Measurements from ENCODE around the gene C9orf78. TPM values are rescaled to one million over a fixed set of nuclear protein-coding genes. Genes with fewer than 3 reads are reported as not detected.

C9orf78 gene
- 10 to 100 TPM; 83.9 to 89.2 TPM for total RNA-seq

- CTCF ChIA-PET, result interaction anchor here (0.6 to 1.5 kb wide), 6 partner anchors 9 to 215 kb away, joined by 3 to 5 read pairs (median 3); no protein-coding TSS in a partner anchor
- peaks cover 61% of the 10 kb centered on the region for H3K4me1 Mint-ChIP-seq
Measured at GRCh38 chr9:129835128-129835859, at the start of gene C9orf78, which contains the start of gene USP20. C9orf78 (minus strand) TSS chr9:129835275; CDS start chr9:129835221, 54 bp downstream. USP20 (plus strand) TSS chr9:129835458; CDS start chr9:129852556, 17,098 bp downstream.

GRCh38 chr9:129884220-129885017, 49.3 kb upstream of the C9orf78 start:
- peaks cover 61% of the 10 kb centered on the region for H3K36me3 Mint-ChIP-seq (ENCODE audit: low read depth)
- no peaks in the 10 kb centered on the region for H3K27me3 Mint-ChIP-seq
- H3K27ac Mint-ChIP-seq, result peak overlapping the region; percentile 98
- peak; percentile 98 for DNase-seq
- POLR2A ChIA-PET, result no interaction called here
- H3K4me3 Mint-ChIP-seq, result peak overlapping the region; percentile 83
- H3K4me1 Mint-ChIP-seq, result peaks cover 53% of the 10 kb centered on the region
- H3K9me3 Mint-ChIP-seq, result no peaks in the 10 kb centered on the region
- CTCF ChIA-PET, result interaction anchor here (0.9 to 1.8 kb wide), 19 partner anchors 8 to 223 kb away, joined by 3 to 22 read pairs (median 5); partner anchors contain the start of gene GPR107

More at GRCh38 chr9:129835128-129835859, at the start of gene C9orf78, which contains the start of gene USP20:
- Mint-ChIP-seq H3K27me3 (no peaks in the 10 kb centered on the region), H3K4me3 (peak within 1 kb of the TSS; percentile 95), H3K9me3 (no peaks in the 10 kb centered on the region), H3K27ac (peak within 1 kb of the TSS; percentile 95), H3K36me3 (ENCODE audit: low read depth) (peaks cover 58% of the 10 kb centered on the region)
- peak; percentile 97 for DNase-seq
- POLR2A ChIA-PET, result interaction anchor here (0.6 kb wide), 2 partner anchors 28 to 195 kb away, joined by 3 to 4 read pairs; no protein-coding TSS in a partner anchor

GRCh38 chr9:129881547-129882324, 46.7 kb upstream of the C9orf78 start:
- no peaks in the 10 kb centered on the region for H3K27me3 Mint-ChIP-seq
- H3K9me3 Mint-ChIP-seq, result no peaks in the 10 kb centered on the region

DNA sequence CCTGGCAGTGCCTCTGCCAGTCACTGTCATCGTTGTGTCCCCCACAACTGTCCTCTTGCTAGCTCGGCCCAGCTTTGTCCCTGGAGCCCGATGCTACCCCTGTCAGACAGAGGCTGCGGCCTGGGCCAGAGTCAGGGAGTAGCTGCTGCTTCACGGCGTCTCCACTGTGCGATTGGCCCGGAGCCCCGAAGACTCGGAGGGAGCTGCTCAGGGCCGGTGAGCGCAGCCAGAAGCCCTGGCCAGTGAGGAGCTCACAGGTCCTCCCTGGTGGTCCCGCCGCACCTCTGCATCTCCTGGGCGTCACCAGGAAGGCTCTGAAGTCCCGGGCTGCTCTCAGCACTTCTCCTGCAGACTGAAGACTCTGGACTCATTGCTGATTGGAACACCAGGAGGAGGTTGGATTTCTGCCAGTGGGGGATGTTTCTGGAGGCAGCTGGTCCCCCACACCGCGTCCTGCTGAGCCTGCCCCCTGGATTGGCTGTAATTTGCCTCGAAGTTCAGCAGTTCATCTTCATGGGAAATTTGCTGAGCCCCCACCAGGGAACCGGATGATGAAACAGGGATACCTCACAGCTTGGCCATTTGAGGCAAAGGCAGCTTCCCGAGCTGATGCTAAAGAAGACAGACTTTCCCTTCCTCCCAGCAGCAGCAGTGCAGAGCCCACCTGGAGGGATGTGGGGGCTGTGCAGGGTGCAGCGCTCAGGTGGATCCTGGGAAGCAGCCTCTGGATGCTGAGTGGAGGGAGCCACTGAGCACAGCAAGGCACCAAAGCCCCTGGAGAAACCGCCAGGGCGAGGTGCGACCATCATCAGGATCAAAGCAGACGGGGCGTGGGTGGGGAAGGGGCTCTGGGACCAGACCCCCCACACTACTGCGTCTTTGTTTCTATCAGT, 45.8 kb upstream of the C9orf78 start:
- H3K36me3 Mint-ChIP-seq (ENCODE audit: low read depth), result peaks cover 54% of the 10 kb centered on the region
- H3K4me1 Mint-ChIP-seq, result peaks cover 31% of the 10 kb centered on the region
- H3K27ac Mint-ChIP-seq, result no peak overlapping the region
- POLR2A ChIA-PET, result no interaction called here
- H3K4me3 Mint-ChIP-seq, result no peak overlapping the region
- H3K27me3 Mint-ChIP-seq, result no peaks in the 10 kb centered on the region
- CTCF ChIA-PET, result interaction anchor here (2.7 kb wide), 1 partner anchor 12 kb away, joined by 9 read pairs; no protein-coding TSS in a partner anchor
- no peak for DNase-seq
- no peaks in the 10 kb centered on the region for H3K9me3 Mint-ChIP-seq

More at GRCh38 chr9:129881547-129882324, 46.7 kb upstream of the C9orf78 start:
- CTCF ChIA-PET, result no interaction called here
- Mint-ChIP-seq H3K4me3 (no peak overlapping the region), H3K4me1 (peaks cover 34% of the 10 kb centered on the region), H3K27ac (peak overlapping the region; percentile 25), H3K36me3 (ENCODE audit: low read depth) (peaks cover 53% of the 10 kb centered on the region)
- POLR2A ChIA-PET, result no interaction called here
- DNase-seq, result no peak

DNA sequence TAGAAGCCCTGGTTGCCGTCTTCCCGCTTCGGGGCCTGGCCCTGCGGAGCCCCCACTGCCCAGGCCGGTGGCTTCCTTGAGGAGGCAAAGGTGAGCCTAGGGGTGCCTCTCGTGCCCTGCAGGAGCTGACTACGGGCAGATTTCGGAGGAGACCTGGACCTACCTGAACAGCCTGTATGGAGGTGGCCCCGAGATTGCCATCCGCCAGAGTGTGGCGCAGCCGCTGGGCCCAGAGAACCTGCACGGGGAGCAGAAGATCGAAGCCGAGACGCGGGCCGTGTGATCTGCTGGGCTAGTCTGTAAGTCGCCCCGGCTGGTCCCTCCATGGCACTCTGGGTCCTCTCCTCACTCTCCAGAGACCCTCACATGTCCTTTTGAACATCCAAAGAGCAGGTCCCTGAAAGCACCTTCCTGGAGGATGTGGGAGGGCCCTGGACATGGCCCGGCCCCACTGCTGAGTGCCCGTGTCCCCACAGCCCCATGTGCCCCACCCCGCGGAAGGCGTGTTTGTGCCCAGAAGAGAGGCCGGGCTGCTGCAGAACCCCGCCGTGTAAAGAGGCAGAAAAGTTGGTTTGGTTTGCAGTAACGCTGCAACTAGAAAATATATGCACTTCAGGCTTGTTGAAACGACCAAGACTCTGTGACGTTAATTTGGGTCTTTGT, 45.0 kb upstream of the C9orf78 start:
- Mint-ChIP-seq H3K36me3 (ENCODE audit: low read depth) (peaks cover 50% of the 10 kb centered on the region), H3K9me3 (no peaks in the 10 kb centered on the region), H3K27me3 (no peaks in the 10 kb centered on the region), H3K4me3 (no peak overlapping the region), H3K4me1 (peaks cover 29% of the 10 kb centered on the region), H3K27ac (no peak overlapping the region)
- ChIA-PET POLR2A (no interaction called here), CTCF (interaction anchor here (2.7 kb wide), 1 partner anchor 11 kb away, joined by 9 read pairs; no protein-coding TSS in a partner anchor)
- no peak for DNase-seq

- Mint-ChIP-seq H3K27me3 (no peaks in the 10 kb centered on the region), H3K36me3 (ENCODE audit: low read depth) (peaks cover 48% of the 10 kb centered on the region), H3K4me3 (no peak overlapping the region), H3K27ac (peak overlapping the region; percentile 54), H3K9me3 (no peaks in the 10 kb centered on the region), H3K4me1 (peaks cover 24% of the 10 kb centered on the region)
- ChIA-PET CTCF (interaction anchor here (2.7 kb wide), 1 partner anchor 10 kb away, joined by 9 read pairs; no protein-coding TSS in a partner anchor), POLR2A (no interaction called here)
- no peak for DNase-seq
Measured at GRCh38 chr9:129879103-129879699, 44.1 kb upstream of the C9orf78 start.

- Mint-ChIP-seq H3K4me3 (no peak overlapping the region), H3K27me3 (no peaks in the 10 kb centered on the region), H3K4me1 (peaks cover 20% of the 10 kb centered on the region), H3K27ac (no peak overlapping the region), H3K9me3 (no peaks in the 10 kb centered on the region), H3K36me3 (ENCODE audit: low read depth) (peaks cover 54% of the 10 kb centered on the region)
- ChIA-PET CTCF (interaction anchor here (0.9 to 2.7 kb wide), 2 partner anchors 9 to 10 kb away, joined by 3 to 9 read pairs; no protein-coding TSS in a partner anchor), POLR2A (no interaction called here)
- no peak for DNase-seq
Measured at GRCh38 chr9:129878291-129878690, 43.2 kb upstream of the C9orf78 start.

GRCh38 chr9:129876815-129877214, 41.7 kb upstream of the C9orf78 start:
- H3K27me3 Mint-ChIP-seq, result no peaks in the 10 kb centered on the region
- no peak for DNase-seq
- H3K4me3 Mint-ChIP-seq, result no peak overlapping the region
- no peaks in the 10 kb centered on the region for H3K9me3 Mint-ChIP-seq
- peaks cover 26% of the 10 kb centered on the region for H3K4me1 Mint-ChIP-seq
- peak overlapping the region; percentile 68 for H3K27ac Mint-ChIP-seq
- peaks cover 59% of the 10 kb centered on the region for H3K36me3 Mint-ChIP-seq (ENCODE audit: low read depth)
- CTCF ChIA-PET, result interaction anchor here (0.6 to 2.2 kb wide), 4 partner anchors 8 to 32 kb away, joined by 3 to 7 read pairs (median 4); no protein-coding TSS in a partner anchor
- POLR2A ChIA-PET, result interaction anchor here (0.5 kb wide), 1 partner anchor 34 kb away, joined by 3 read pairs; no protein-coding TSS in a partner anchor

- CTCF ChIA-PET, result interaction anchor here (1.0 to 2.2 kb wide), 4 partner anchors 9 to 11 kb away, joined by 3 to 7 read pairs (median 4); no protein-coding TSS in a partner anchor
- H3K4me3 Mint-ChIP-seq, result no peak overlapping the region
- no peaks in the 10 kb centered on the region for H3K9me3 Mint-ChIP-seq
- H3K27ac Mint-ChIP-seq, result no peak overlapping the region
- H3K27me3 Mint-ChIP-seq, result no peaks in the 10 kb centered on the region
- H3K36me3 Mint-ChIP-seq (ENCODE audit: low read depth), result peaks cover 63% of the 10 kb centered on the region
- POLR2A ChIA-PET, result no interaction called here
- no peak for DNase-seq
- peaks cover 34% of the 10 kb centered on the region for H3K4me1 Mint-ChIP-seq
Measured at GRCh38 chr9:129875687-129876395, 40.8 kb upstream of the C9orf78 start.

DNA sequence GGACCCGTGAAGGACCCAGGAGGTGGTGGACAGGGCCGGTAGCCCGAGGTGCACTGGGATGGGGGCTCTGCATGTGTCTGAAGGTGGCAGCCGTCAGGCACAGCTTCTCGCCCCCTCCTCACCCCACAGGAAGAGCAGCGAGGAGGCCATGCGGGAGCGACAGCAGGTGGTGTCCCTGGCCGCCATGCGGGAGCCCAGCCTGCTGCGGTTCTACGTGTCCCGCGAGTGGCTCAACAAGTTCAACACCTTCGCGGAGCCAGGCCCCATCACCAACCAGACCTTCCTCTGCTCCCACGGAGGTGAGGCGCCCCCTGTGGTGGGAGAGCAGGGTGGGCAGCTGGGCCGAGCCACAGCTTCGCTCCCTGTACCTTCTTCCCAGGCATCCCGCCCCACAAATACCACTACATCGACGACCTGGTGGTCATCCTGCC, 40.1 kb upstream of the C9orf78 start:
- no peaks in the 10 kb centered on the region for H3K27me3 Mint-ChIP-seq
- H3K4me3 Mint-ChIP-seq, result no peak overlapping the region
- peaks cover 39% of the 10 kb centered on the region for H3K4me1 Mint-ChIP-seq
- CTCF ChIA-PET, result interaction anchor here (1.0 to 2.2 kb wide), 3 partner anchors 10 to 12 kb away, joined by 3 to 7 read pairs (median 4); no protein-coding TSS in a partner anchor
- H3K36me3 Mint-ChIP-seq (ENCODE audit: low read depth), result peaks cover 59% of the 10 kb centered on the region
- POLR2A ChIA-PET, result no interaction called here
- no peak overlapping the region for H3K27ac Mint-ChIP-seq
- DNase-seq, result no peak
- H3K9me3 Mint-ChIP-seq, result no peaks in the 10 kb centered on the region

Measured in activated CD4-positive, alpha-beta T cell treated with anti-CD3 and anti-CD28 coated beads, Interleukin-2, amount 10 ng/mL, durations not matched to agents 7 days and 5 days (primary cell).